Measurements from ENCODE around the gene ACVR2A. TPM values are rescaled to one million over a fixed set of nuclear protein-coding genes. Genes with fewer than 3 reads are reported as not detected.

Gene ACVR2A
- total RNA-seq, 1 experiment from 2014 or later: 12.5 TPM

GRCh38 chr2:147843864-147844696 is 749 bp upstream of the ACVR2A start:
- H3K4me1 Mint-ChIP-seq (ENCODE audit: low read depth, unreplicated experiment): peaks cover 34% of the 10 kb centered on the region
- TF ChIP-seq CTCF (IDR thresholded peaks at IDR 0.05; ENCODE audit: unreplicated experiment): no peak
- BruUV-seq (replicated peaks): no TSS peak
- H3K4me3 Mint-ChIP-seq (ENCODE audit: low read depth, unreplicated experiment): peak overlapping the region; percentile 83
- H3K9me3 Mint-ChIP-seq (ENCODE audit: low read depth, unreplicated experiment): no peaks in the 10 kb centered on the region
- intact Hi-C loops (cut with micrococcal nuclease; ENCODE audit: unreplicated experiment): no loop called here
- H3K27me3 Mint-ChIP-seq (ENCODE audit: unreplicated experiment): no peaks in the 10 kb centered on the region
- CTCF ChIA-PET: no interaction called here
- peaks cover 36% of the 10 kb centered on the region for H3K36me3 Mint-ChIP-seq (ENCODE audit: insufficient read depth, unreplicated experiment)
- peak overlapping the region; percentile 60 for H3K27ac Mint-ChIP-seq (ENCODE audit: unreplicated experiment)
- peak; percentile 94 for DNase-seq

DNA sequence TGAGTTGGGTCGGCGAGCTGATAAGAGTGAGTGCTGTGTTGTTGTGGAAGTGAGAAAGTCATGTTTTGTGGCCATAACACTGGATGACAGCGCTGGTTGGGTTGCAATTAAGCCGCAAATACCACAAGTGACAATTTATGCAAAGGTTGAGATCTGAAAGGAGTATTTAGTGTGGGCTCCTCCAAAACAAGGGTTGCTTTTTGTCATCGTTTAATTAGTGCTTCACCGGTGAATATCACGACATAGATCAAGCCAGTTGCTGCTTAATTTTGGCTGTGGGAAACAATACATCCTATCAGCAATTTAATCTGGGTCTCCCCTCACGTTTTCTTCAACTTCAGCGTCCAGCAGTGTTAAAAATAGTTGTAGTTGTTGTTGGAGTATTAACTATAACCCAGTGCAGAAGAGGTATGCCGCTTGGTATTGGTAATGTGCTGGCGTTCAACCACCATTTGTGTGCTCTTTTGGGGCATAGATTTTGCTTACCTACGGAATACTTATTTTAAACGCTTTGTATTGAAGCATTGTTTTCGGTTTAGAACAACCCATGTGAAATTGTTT is 662 bp downstream of the ACVR2A start:
- intact Hi-C loops (cut with micrococcal nuclease; ENCODE audit: unreplicated experiment): loop anchor here (5.0 kb wide), 3 partner anchors 67 to 813 kb away; no protein-coding TSS in a partner anchor
- H3K9me3 Mint-ChIP-seq (ENCODE audit: low read depth, unreplicated experiment): no peaks in the 10 kb centered on the region

GRCh38 chr2:147846412-147847081 is 1.7 kb downstream of the ACVR2A start:
- Mint-ChIP-seq H3K4me3 (ENCODE audit: low read depth, unreplicated experiment) (peak overlapping the region; percentile 83), H3K27me3 (ENCODE audit: unreplicated experiment) (no peaks in the 10 kb centered on the region), H3K4me1 (ENCODE audit: low read depth, unreplicated experiment) (peaks cover 54% of the 10 kb centered on the region), H3K36me3 (ENCODE audit: insufficient read depth, unreplicated experiment) (peaks cover 36% of the 10 kb centered on the region), H3K9me3 (ENCODE audit: low read depth, unreplicated experiment) (no peaks in the 10 kb centered on the region), H3K27ac (ENCODE audit: unreplicated experiment) (peak overlapping the region; percentile 39)
- BruUV-seq (replicated peaks): TSS peak; percentile 36
- intact Hi-C loops (cut with micrococcal nuclease; ENCODE audit: unreplicated experiment): loop anchor here (5.0 kb wide), 3 partner anchors 66 to 814 kb away; no protein-coding TSS in a partner anchor
- CTCF ChIA-PET: interaction anchor here (1.7 kb wide), 1 partner anchor 9 kb away, joined by 4 read pairs; no protein-coding TSS in a partner anchor
- TF ChIP-seq CTCF (IDR thresholded peaks at IDR 0.05; ENCODE audit: unreplicated experiment): no peak
- DNase-seq: no peak

More for the DNA sequence above, 662 bp downstream of the ACVR2A start:
- CTCF ChIA-PET: interaction anchor here (0.5 to 1.7 kb wide), 5 partner anchors 9 to 1792 kb away, joined by 3 to 6 read pairs (median 4); no protein-coding TSS in a partner anchor
- Mint-ChIP-seq H3K27ac (ENCODE audit: unreplicated experiment) (peak overlapping the region; percentile 57), H3K4me3 (ENCODE audit: low read depth, unreplicated experiment) (peak overlapping the region; percentile 83), H3K36me3 (ENCODE audit: insufficient read depth, unreplicated experiment) (peaks cover 36% of the 10 kb centered on the region), H3K27me3 (ENCODE audit: unreplicated experiment) (no peaks in the 10 kb centered on the region), H3K4me1 (ENCODE audit: low read depth, unreplicated experiment) (peaks cover 43% of the 10 kb centered on the region)
- BruUV-seq (replicated peaks): no TSS peak
- no peak for DNase-seq
- no peak for TF ChIP-seq CTCF (IDR thresholded peaks at IDR 0.05; ENCODE audit: unreplicated experiment)

DNA sequence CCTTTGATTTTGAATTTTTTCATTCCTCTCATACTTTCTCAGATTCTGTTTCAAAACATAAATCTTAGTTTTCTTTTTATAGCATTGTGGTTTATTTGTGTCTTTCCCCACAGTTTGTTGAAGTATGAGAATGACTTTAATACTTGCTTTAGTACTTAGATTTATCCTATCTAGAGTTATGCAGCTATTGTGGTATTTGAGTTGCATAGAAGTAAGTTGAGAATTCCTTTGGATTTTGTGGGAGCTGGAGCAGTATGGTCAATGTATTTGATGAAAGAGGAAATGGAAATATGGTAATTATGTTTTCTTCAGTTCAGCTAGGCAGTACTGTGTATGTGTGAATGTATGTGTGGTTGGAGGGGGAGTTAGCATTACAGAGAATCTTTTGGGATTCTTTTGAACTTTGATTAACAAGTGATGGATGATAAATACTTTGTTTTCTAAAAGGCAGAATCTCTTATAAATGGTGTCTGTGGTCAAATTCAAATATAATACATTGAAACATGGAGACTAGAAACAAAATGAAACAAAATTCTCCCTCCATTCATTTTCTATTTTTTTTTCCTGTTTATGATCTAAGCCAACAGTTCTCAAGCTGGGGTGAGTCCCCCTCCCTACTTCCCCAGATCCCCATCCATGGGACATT is 3.0 kb downstream of the ACVR2A start:
- DNase-seq: no peak
- CTCF ChIA-PET: interaction anchor here (0.6 kb wide), 2 partner anchors 749 to 807 kb away, joined by 4 read pairs; no protein-coding TSS in a partner anchor
- H3K36me3 Mint-ChIP-seq (ENCODE audit: insufficient read depth, unreplicated experiment): peaks cover 36% of the 10 kb centered on the region
- H3K9me3 Mint-ChIP-seq (ENCODE audit: low read depth, unreplicated experiment): no peaks in the 10 kb centered on the region
- intact Hi-C loops (cut with micrococcal nuclease; ENCODE audit: unreplicated experiment): loop anchor here (5.0 kb wide), 3 partner anchors 64 to 816 kb away; no protein-coding TSS in a partner anchor
- no peak overlapping the region for H3K27ac Mint-ChIP-seq (ENCODE audit: unreplicated experiment)
- peaks cover 57% of the 10 kb centered on the region for H3K4me1 Mint-ChIP-seq (ENCODE audit: low read depth, unreplicated experiment)
- no peak overlapping the region for H3K4me3 Mint-ChIP-seq (ENCODE audit: low read depth, unreplicated experiment)
- H3K27me3 Mint-ChIP-seq (ENCODE audit: unreplicated experiment): no peaks in the 10 kb centered on the region
- no peak for TF ChIP-seq CTCF (IDR thresholded peaks at IDR 0.05; ENCODE audit: unreplicated experiment)
- BruUV-seq (replicated peaks): no TSS peak
